Pancreas (tissue), 10 donors: ENCODE results near the gene PSMA6. TPM values are rescaled to one million over a fixed set of nuclear protein-coding genes. Genes with fewer than 3 reads are reported as not detected.
"Not testable (repeated sequence)": the region's sequence is repeated elsewhere in the genome, so short reads cannot be mapped to it uniquely, and the experiment has no call there.

Experiments used
- ATAC-seq, 4 donors: fragments of 200-7000 bp; cut with Tn5 transposase; one replicate each; pipeline versions ENCODE4 v1.8.0 to v1.9.1; 2020; ENCODE audit warnings: mild to moderate bottlenecking in 4 of 4, moderate library complexity in 4 of 4
- DNase-seq, 6 donors: peaks; one replicate each; pipeline ENCODE4 v3.0.0-alpha.2; 2020
- FAIRE-seq: peaks from 2 replicates; lab custom pipeline; 2012; peaks lifted over from hg19 to GRCh38; lab: Jason Lieb, UNC
- H3K27ac ChIP-seq, 4 donors: fragments of 200-600 bp; sonication (generic); 1 replicate in 3 of 4; 2 replicates in 1 of 4; pipeline versions ENCODE4 v1.5.0 to v1.8.0; 2020
- H3K27me3 ChIP-seq, 4 donors: fragments of 200-600 bp; one replicate each; pipeline ENCODE4 v1.8.0; 2021
- H3K36me3 ChIP-seq, 3 donors: fragments of 200-600 bp; sonication (generic) in 1 of 3; one replicate each; pipeline versions ENCODE4 v1.5.0 to v1.8.0; 2020 to 2021
- H3K4me1 ChIP-seq, 3 donors: fragments of 200-600 bp; one replicate each; pipeline ENCODE4 v1.8.0; 2021
- H3K4me3 ChIP-seq, 4 donors: fragments of 200-600 bp; sonication (generic) in 2 of 4; one replicate each; pipeline versions ENCODE4 v1.5.0 to v1.8.0; 2020 to 2021
- H3K9me3 ChIP-seq, 4 donors: fragments of 200-600 bp; one replicate each; pipeline ENCODE4 v1.8.0; 2021
- WGBS, 2 donors: extraction: QIAGEN DNeasy Blood & Tissue Kit; methylation state at CpG; one replicate each; pipeline ENCODE4 v1.1.7; 2013; 5-methylcytosine and 5-hydroxymethylcytosine counted together
- intact Hi-C, 3 donors: fragments of 100-400 bp; cut with DNase I; formaldehyde crosslinking; loops; one replicate each; pipeline versions ENCODE4 v1.11.1 to v1.14.2; 2022
- polyA plus RNA-seq, 2 donors: library from polyadenylated mRNA; stranded (reverse); fragments of 200-250 nt; gene quantifications; one replicate each; pipeline ENCODE4 v1.2.3, GENCODE V29; 2013
- total RNA-seq, 6 donors: library from RNA; stranded (reverse); fragmentation: NEBNext Ultra II Directional in 4 of 6; extraction: Animal tissue kit (Norgen Biotek cat#: 25700) in 4 of 6; gene quantifications; one replicate each; pipeline versions ENCODE4 v1.2.1 to v1.2.4, GENCODE V29; 2021 to 2023
- TF ChIP-seq, protein P1 (sequence below), 4 donors: fragments of 200-600 bp; sonication (generic) in 3 of 4; IDR thresholded peaks; one replicate each; pipeline versions ENCODE4 v1.5.0 to v1.8.0; 2021; ENCODE audit warnings: antibody characterized with exemption in 4 of 4
- donor health status: healthy with polysubstance abuse.
- donor health status: DM: no; HTN: no; CAD: no; lungs with moderate emphysema.
- donor health status: DM: no; HTN: no; CAD: no.
- donor health status: control.
- donor health status: control.
- donor health status: Bipolar disorder and iron deficiency.
- donor health status: DM: yes; HTN: yes; CAD: no.
- donor health status: DM: no; HTN: no; CAD: no.
- donor health status: DM: no; HTN: no; CAD: no.
- donor health status: DM: yes; HTN: yes; CAD: no.

The PSMA6 gene
- total and polyA plus RNA-seq, 8 donors, result 41.2 to 83.3 (median 58.4) TPM

DNA sequence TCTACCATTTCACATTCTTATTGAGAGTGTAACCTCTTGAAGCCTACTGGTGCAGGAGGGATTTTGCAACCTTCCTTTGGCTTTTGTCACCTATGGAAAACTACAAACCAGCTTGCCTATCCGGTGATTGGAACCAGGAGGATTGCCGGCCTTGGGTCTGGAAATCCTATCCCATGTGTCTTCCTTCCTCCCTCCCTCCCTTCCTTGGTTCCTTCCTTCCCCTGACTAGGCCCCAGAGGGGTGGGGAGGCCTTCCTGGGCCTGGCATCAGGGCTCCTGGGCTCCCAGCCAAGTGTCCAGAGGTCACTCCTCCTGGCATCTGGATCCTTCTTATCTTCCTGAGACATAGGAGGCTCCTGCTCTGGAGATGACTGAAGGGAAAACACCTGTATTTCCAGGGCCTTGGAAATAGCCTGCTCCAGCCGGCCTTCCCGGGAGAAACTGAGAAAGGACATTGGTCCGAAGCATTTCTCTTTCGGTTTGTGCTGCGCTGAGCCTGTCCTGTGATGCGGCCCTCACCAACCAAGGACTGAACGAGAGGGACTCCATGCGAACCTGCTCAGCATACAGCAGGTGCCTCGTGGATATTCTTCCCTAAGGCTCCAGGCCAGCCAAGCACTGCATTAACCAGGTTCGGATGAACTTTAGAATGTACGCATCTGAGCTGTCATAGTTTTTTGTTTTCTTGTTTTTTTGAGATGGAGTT is 43.4 kb downstream of the PSMA6 start:
- DNase-seq (peak; percentile 57 to 84 (median 78)), FAIRE-seq (no peak), ATAC-seq (peak; percentile 45 to 63 (median 57))
- no peaks in the 10 kb centered on the region for H3K36me3 ChIP-seq
- intact Hi-C loops, result no loop called here
- H3K4me3 ChIP-seq, result no peak overlapping the region
- peak overlapping the region; percentile 39 to 81 (median 57) for H3K27ac ChIP-seq
- TF ChIP-seq, protein P1, sequence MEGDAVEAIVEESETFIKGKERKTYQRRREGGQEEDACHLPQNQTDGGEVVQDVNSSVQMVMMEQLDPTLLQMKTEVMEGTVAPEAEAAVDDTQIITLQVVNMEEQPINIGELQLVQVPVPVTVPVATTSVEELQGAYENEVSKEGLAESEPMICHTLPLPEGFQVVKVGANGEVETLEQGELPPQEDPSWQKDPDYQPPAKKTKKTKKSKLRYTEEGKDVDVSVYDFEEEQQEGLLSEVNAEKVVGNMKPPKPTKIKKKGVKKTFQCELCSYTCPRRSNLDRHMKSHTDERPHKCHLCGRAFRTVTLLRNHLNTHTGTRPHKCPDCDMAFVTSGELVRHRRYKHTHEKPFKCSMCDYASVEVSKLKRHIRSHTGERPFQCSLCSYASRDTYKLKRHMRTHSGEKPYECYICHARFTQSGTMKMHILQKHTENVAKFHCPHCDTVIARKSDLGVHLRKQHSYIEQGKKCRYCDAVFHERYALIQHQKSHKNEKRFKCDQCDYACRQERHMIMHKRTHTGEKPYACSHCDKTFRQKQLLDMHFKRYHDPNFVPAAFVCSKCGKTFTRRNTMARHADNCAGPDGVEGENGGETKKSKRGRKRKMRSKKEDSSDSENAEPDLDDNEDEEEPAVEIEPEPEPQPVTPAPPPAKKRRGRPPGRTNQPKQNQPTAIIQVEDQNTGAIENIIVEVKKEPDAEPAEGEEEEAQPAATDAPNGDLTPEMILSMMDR (IDR thresholded peaks at IDR 0.05), result no peak
- WGBS, 2 donors, result 42 to 46% methylated on average over 13 of the region's 13 CpGs
- no peaks in the 10 kb centered on the region for H3K9me3 ChIP-seq
- H3K4me1 ChIP-seq, result peaks cover 31 to 47% (median 47%) of the 10 kb centered on the region in 3 donors
- H3K27me3 ChIP-seq, result no peaks in the 10 kb centered on the region

DNA sequence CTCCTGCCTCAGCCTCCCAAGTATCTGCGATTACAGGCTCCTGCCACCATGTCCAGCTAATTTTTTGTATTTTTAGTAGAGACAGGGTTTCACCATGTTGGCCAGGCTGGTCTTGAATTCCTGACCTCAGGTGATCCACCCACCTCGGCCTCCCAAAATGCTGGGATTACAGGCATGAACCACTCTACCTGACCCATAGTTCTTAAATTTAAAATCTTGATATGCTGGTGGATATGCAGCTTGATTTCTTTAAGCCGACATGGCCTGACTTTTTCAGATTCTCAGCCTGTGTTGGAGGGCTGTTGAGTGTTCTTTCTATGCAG is 44.0 kb downstream of the PSMA6 start:
- 73 to 75% methylated on average over 3 of the region's 3 CpGs for WGBS, 2 donors
- peaks cover 37 to 53% (median 53%) of the 10 kb centered on the region in 3 donors for H3K4me1 ChIP-seq
- H3K36me3 ChIP-seq, intact Hi-C loops, FAIRE-seq, H3K9me3 ChIP-seq, H3K27me3 ChIP-seq, ATAC-seq, H3K4me3 ChIP-seq: not testable (repeated sequence)
- DNase-seq, result peak in 1 of 6 donors; percentile 16
- peak overlapping the region; percentile 39 to 81 (median 57) for H3K27ac ChIP-seq

DNA sequence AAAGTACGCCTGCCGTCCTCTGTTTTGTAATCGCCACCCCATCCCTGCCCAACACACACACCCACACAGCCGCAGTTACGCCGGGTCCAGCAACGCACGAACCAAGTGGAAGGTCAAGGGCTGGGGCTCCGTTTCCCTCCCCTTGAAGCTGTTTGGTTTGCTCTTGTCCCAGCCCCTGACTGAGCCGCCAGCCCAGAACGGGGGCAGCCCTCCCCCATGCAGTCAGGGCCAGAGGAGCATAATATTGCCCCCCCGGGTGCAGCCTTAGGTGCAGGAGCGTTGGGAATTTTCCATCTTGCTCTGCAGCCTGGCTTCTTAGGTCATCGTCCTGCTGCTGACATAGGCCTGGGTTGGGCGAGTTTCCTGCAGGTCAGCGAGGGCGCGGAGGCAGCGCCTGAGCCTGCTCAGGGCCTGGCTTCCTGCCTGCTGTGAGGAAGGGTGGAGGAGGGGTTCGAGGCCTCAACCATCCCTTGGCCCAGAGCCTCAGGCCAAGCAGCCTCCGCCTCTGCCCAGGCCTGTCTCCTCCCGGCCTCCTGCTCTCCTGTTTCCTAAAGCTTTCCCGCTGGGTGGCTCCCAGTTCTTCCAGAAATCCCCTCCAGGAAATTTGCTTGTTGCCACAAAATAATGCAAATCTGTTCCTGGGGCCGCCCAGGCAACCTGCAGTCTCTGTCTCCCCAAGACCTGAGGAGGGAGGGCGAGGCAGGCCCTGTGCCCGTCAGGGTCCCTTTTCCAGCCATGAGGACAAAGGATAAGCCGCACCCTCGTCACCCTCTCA is 44.5 kb downstream of the PSMA6 start:
- H3K27me3 ChIP-seq, result no peaks in the 10 kb centered on the region
- H3K36me3 ChIP-seq, result no peaks in the 10 kb centered on the region
- TF ChIP-seq, protein P1 (IDR thresholded peaks at IDR 0.05), result no peak
- intact Hi-C loops, result no loop called here
- DNase-seq (peak; percentile 75 to 87 (median 85)), ATAC-seq (peak; percentile 52 to 73 (median 59)), FAIRE-seq (no peak)
- peaks cover 40 to 54% (median 51%) of the 10 kb centered on the region in 3 donors for H3K4me1 ChIP-seq
- WGBS, 2 donors, result 32 to 47% methylated on average over 28 of the region's 28 CpGs
- no peak overlapping the region for H3K4me3 ChIP-seq
- H3K27ac ChIP-seq, result peak overlapping the region; percentile 39 to 81 (median 57)
- H3K9me3 ChIP-seq, result no peaks in the 10 kb centered on the region

DNA sequence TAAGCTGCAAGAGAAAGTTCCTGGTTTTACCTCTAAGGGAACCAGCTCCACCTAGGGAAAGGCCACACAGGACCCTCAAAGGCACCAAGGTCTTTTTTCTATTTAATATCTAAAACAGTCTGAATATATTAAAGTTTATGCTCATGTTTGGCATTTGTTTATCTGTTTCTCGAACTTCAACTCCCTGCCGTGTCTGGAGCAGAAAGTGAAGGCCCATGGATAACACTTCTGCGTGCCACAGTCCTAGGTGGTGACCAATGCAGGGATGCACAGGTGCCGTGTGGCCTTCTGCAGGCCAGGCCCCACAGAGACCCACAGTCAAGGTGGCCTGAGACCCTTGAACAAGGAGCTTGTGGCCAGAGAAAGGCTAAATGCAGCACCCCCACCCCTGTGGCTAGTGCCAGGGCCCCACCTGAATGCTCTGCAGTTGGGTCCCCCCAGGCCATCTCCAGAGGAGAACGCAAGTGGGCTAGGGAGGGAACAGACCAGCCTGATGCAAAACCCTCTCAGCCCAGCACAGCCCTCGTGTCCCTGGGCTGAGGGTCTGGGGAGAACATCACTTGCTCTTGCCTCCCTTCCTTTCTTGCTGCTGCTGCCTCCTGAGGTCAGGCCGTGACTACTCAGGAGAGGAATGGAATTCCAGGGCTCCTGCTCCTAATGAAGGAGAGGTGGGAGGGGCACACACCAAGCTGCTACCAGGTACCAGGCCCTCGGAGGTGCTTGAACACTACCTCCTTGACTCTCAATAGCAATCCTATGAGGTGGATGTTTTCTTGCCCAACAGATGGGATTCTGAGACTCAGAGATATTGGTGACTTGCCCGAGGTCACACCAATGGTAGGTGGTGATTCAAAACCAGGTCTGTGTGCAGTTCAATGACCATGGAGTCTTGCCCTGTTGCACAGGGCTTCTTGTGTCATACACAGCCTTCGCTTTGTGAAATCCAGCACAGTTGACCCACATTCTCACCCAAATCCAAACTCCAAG is 45.4 kb downstream of the PSMA6 start:
- H3K27ac ChIP-seq, result peak overlapping the region; percentile 31 to 81 (median 57)
- peaks cover 47 to 58% (median 56%) of the 10 kb centered on the region in 3 donors for H3K4me1 ChIP-seq
- no peaks in the 10 kb centered on the region for H3K9me3 ChIP-seq
- intact Hi-C loops, result no loop called here
- H3K4me3 ChIP-seq, result no peak overlapping the region
- DNase-seq (peak in 1 of 6 donors; percentile 43), FAIRE-seq (no peak), ATAC-seq (no peak)
- 86 to 88% methylated on average over 10 of the region's 10 CpGs for WGBS, 2 donors
- TF ChIP-seq, protein P1 (IDR thresholded peaks at IDR 0.05), result no peak
- H3K36me3 ChIP-seq, result no peaks in the 10 kb centered on the region
- H3K27me3 ChIP-seq, result no peaks in the 10 kb centered on the region
